ENCODE data around the gene TMEM267.
A peak's percentile ranks its signal among the peaks of the same experiment; 100 is the strongest.
"Not testable (repeated sequence)": the region's sequence is repeated elsewhere in the genome, so short reads cannot be mapped to it uniquely, and the experiment has no call there.

Gene TMEM267

GRCh38 chr5:43412156-43412555 lies 71.5 kb downstream of the TMEM267 start, which contains the start of gene CCL28:
Gene CCL28, minus strand, starts transcription at chr5:43412391. Its CDS starts 75 bp downstream, at chr5:43412316.
- FAIRE-seq (no peak), DNase-seq (ENCODE audit: extremely low spot score, insufficient read length, low read depth) (no peak)

- DNase-seq (ENCODE audit: extremely low spot score, insufficient read length, low read depth) (no peak), FAIRE-seq (no peak)
Observed at GRCh38 chr5:43411495-43411894, 72.2 kb downstream of the TMEM267 start.

- no peak for FAIRE-seq
- no peak for DNase-seq (ENCODE audit: extremely low spot score, insufficient read length, low read depth)
Observed at GRCh38 chr5:43410414-43410813, 73.3 kb downstream of the TMEM267 start.

GRCh38 chr5:43409809-43410271 lies 73.8 kb downstream of the TMEM267 start:
- FAIRE-seq (no peak), DNase-seq (ENCODE audit: extremely low spot score, insufficient read length, low read depth) (no peak)

GRCh38 chr5:43402524-43403066 lies 81.1 kb downstream of the TMEM267 start:
- DNase-seq (ENCODE audit: extremely low spot score, insufficient read length, low read depth); FAIRE-seq: not testable (repeated sequence)

- FAIRE-seq (no peak), DNase-seq (ENCODE audit: extremely low spot score, insufficient read length, low read depth) (no peak)
Observed at GRCh38 chr5:43401827-43402226, 81.8 kb downstream of the TMEM267 start.

- DNase-seq (ENCODE audit: extremely low spot score, insufficient read length, low read depth) (no peak), FAIRE-seq (no peak)
Observed at GRCh38 chr5:43400082-43400481, 83.6 kb downstream of the TMEM267 start.

- peak; percentile 68 for DNase-seq (ENCODE audit: extremely low spot score, insufficient read length, low read depth)
- FAIRE-seq, result peak; percentile 62
Observed at GRCh38 chr5:43396762-43397304, 86.8 kb downstream of the TMEM267 start.
